Heart right ventricle (tissue), 16 donors: ENCODE measurements around the gene CDA. TPM values are rescaled to one million over a fixed set of nuclear protein-coding genes. Genes with fewer than 3 reads are reported as not detected.

Source experiments
- ATAC-seq, 8 donors: fragments of 200-7000 bp; cut with Tn5 transposase; one replicate each; pipeline ENCODE4 v1.9.1; 2020; ENCODE audit warnings: mild to moderate bottlenecking in 8 of 8, moderate library complexity in 8 of 8, moderate number of reproducible peaks in 1 of 8
- DNase-seq, 2 donors: peaks; one replicate each; pipeline ENCODE4 v3.0.0-alpha.2; 2020
- H3K27ac ChIP-seq, 10 donors: fragments of 200-600 bp; sonication (generic) in 2 of 10; one replicate each; pipeline versions ENCODE4 v1.5.0 to v1.8.0; 2020 to 2022; ENCODE audit warnings: mild to moderate bottlenecking in 3 of 10
- H3K27me3 ChIP-seq, 7 donors: fragments of 200-600 bp; one replicate each; pipeline ENCODE4 v1.8.0; 2021 to 2022; ENCODE audit warnings: mild to moderate bottlenecking in 2 of 7
- H3K36me3 ChIP-seq, 9 donors: fragments of 200-600 bp; sonication (generic) in 1 of 9; one replicate each; pipeline versions ENCODE4 v1.5.0 to v1.8.0; 2020 to 2022; ENCODE audit warnings: mild to moderate bottlenecking in 2 of 9
- H3K4me1 ChIP-seq, 9 donors: fragments of 200-600 bp; sonication (generic) in 1 of 9; one replicate each; pipeline versions ENCODE4 v1.5.0 to v1.8.0; 2020 to 2022; ENCODE audit warnings: mild to moderate bottlenecking in 4 of 9
- H3K4me3 ChIP-seq, 10 donors: fragments of 200-600 bp; sonication (generic) in 2 of 10; one replicate each; pipeline versions ENCODE4 v1.5.0 to v1.8.0; 2020 to 2022; ENCODE audit warnings: mild to moderate bottlenecking in 7 of 10, moderate library complexity in 2 of 10
- H3K9me3 ChIP-seq, 11 donors: fragments of 200-600 bp in 10 of 11; sonication (generic) in 2 of 11; one replicate each; pipeline versions ENCODE4 v1.5.0 to v1.8.0; 2013 to 2022; ENCODE audit warnings: mild to moderate bottlenecking in 2 of 11, control low read depth in 1 of 11, moderate library complexity in 1 of 11
- CTCF ChIP-seq, 9 donors: fragments of 200-600 bp; sonication (generic) in 2 of 9; IDR thresholded peaks; one replicate each; pipeline versions ENCODE4 v1.5.0 to v1.8.0; 2021 to 2022; ENCODE audit warnings: antibody characterized with exemption in 9 of 9, mild to moderate bottlenecking in 5 of 9, moderate library complexity in 1 of 9
- WGBS, 2 donors: extraction: QIAGEN DNeasy Blood & Tissue Kit; methylation state at CpG; one replicate each; pipeline ENCODE4 v1.1.7; 2013; ENCODE audit warnings: inconsistent platforms in 1 of 2; 5-methylcytosine and 5-hydroxymethylcytosine counted together
- intact Hi-C, 10 donors: fragments of 100-400 bp; cut with DNase I; formaldehyde crosslinking; loops; one replicate each; pipeline versions ENCODE4 v1.11.1 to v1.14.2; 2022
- polyA plus RNA-seq, 2 donors: library from polyadenylated mRNA; stranded (reverse); fragments of 200-250 nt; gene quantifications; one replicate each; pipeline ENCODE4 v1.2.3, GENCODE V29; 2013
- total RNA-seq, 10 donors: library from RNA; stranded (reverse); fragmentation: NEBNext Ultra II Directional in 3 of 10; extraction: Animal tissue kit (Norgen Biotek cat#: 25700) in 3 of 10; gene quantifications; one replicate each; pipeline versions ENCODE4 v1.2.1 to v1.2.4, GENCODE V29; 2021 to 2023
- donor health status: Arrhythmogenic right ventricular cardiomyopathy.
- donor health status: ischemic (EF 13 %, LVEDD 7.1; RV severe dilation, severe dysfunction).
- donor health status: healthy with polysubstance abuse.
- donor health status: DM: no; HTN: yes; CAD: no.
- donor health status: DM: no; HTN: no; CAD: no.
- donor health status: ischemic (EF 25% LVEDD 6.9; RV normal size, moderate dysfunction).
- donor health status: ischemic (EF 25% LVEDD 5.7; RV mildly dilated, moderate dysfunction).
- donor health status: healthy.
- donor health status: DM: yes; HTN: yes; CAD: no.
- donor health status: Ischemic cardiomyopathy.
- donor health status: ischemic (EF 35%, LVEDD 5.7; RV mildly dilated, moderate dysfunction).
- donor health status: nonischemic (EF 11% LVEDD 7.7; RV severe dilation, severe dysfunction).
- donor health status: DM: yes; HTN: yes; CAD: no.
- donor health status: PGD.
- donor health status: ischemic (EF 29% LVEDD 5.4; RV normal size, mild dysfunction).
- donor health status: nonischemic (EF 23%, LVEDD 6.1; RV moderate dilation, normal function).

Gene CDA
- total and polyA plus RNA-seq, 12 donors = 0.93 to 10.3 (median 3.0) TPM

DNA sequence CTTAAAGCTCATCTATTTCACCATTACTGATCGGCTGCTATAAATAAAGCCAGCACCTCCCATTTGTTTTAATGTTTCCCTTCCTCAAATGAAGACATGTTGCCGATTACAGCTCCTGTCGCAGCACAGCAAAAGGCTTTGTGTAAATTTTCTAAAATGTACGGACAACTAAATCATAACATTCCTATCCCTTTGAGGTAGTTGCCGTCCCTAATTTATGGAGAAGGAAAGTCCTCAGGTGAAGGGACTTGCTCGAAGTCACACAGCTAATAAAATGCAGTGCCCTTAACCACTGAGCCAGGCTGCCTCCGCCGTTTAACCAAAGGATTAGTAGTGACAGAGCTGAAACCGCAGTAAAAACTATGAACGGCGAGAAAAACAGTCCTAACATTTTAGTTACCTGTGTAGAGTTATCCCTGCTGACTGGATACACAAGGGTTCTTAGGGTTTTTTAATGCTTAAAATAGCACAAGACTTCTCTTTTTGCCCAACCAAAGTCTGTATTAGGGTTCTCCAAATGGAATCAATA is 45.2 kb downstream of the CDA start:
- no peak for DNase-seq
- Histone ChIP-seq H3K27ac (peak overlapping the region in 8 of 10 donors; percentile 95 to 98 (median 98)), H3K9me3 (no peaks in the 10 kb centered on the region), H3K36me3 (peaks cover 0 to 32% (median 12%) of the 10 kb centered on the region in 9 donors), H3K27me3 (peaks cover 0 to 4% (median 0%) of the 10 kb centered on the region in 7 donors), H3K4me3 (peak overlapping the region; percentile 89 to 100 (median 96)), H3K4me1 (peaks cover 2 to 38% (median 27%) of the 10 kb centered on the region in 9 donors)
- ATAC-seq = peak in 2 of 8 donors; percentile 2 to 19
- no peak for TF ChIP-seq CTCF (IDR thresholded peaks at IDR 0.05)
- intact Hi-C loops = loop anchor here in 7 of 10 donors (5.0 kb wide), 3 partner anchors 47 to 112 kb away; partner anchors contain the start of gene CDA (in 1 of the 7)
- WGBS, 2 donors = 2% methylated on average over 11 of the region's 11 CpGs

GRCh38 chr1:20634594-20635084 is 45.7 kb downstream of the CDA start:
- DNase-seq (peak; percentile 41 to 44), ATAC-seq (peak; percentile 14 to 81 (median 63))
- TF ChIP-seq CTCF (IDR thresholded peaks at IDR 0.05) = no peak
- intact Hi-C loops = loop anchor here in 7 of 10 donors (5.0 kb wide), 3 partner anchors 47 to 112 kb away; partner anchors contain the start of gene CDA (in 1 of the 7)
- WGBS, 2 donors = 8 to 13% methylated on average over 4 of the region's 4 CpGs
- no peaks in the 10 kb centered on the region for H3K9me3 ChIP-seq
- H3K36me3 ChIP-seq = peaks cover 0 to 37% (median 18%) of the 10 kb centered on the region in 9 donors
- peaks cover 2 to 40% (median 27%) of the 10 kb centered on the region in 9 donors for H3K4me1 ChIP-seq
- H3K4me3 ChIP-seq = peak overlapping the region; percentile 89 to 100 (median 96)
- H3K27me3 ChIP-seq = peaks cover 0 to 3% (median 0%) of the 10 kb centered on the region in 7 donors
- H3K27ac ChIP-seq = peak overlapping the region in 8 of 10 donors; percentile 95 to 98 (median 98)

DNA sequence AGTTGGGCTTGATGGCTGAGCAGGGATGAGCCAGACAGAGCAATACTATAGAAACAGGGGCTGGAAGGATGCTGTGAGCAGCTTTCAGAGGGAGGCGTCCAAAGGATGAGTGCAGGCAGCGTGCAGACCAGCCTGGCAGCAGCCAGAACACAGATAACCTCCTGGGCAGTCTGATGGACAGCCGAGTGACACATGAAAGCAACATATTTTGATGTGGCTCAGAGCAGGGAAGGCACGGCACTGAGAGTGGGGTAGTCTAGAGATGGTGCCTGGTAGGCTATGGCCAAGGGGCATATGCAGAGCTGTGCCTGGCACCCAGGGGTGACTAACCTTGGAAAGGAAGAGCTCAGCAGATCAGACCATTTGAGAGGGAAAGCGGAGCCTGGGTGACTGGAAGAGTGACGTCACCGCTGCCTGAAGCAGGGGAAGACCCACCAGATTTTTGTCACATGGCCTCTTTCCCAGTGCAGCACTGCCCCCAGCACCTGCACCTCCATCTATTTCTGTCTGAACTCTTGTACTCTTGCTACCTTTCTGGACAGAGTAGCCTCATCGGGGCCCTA is 48.0 kb downstream of the CDA start:
- no peak for TF ChIP-seq CTCF (IDR thresholded peaks at IDR 0.05)
- Histone ChIP-seq H3K27ac (no peak overlapping the region), H3K36me3 (peaks cover 0 to 59% (median 27%) of the 10 kb centered on the region in 9 donors), H3K9me3 (no peaks in the 10 kb centered on the region), H3K4me3 (no peak overlapping the region), H3K27me3 (no peaks in the 10 kb centered on the region), H3K4me1 (peaks cover 2 to 43% (median 27%) of the 10 kb centered on the region in 9 donors)
- 75 to 79% methylated on average over 8 of the region's 8 CpGs for WGBS, 2 donors
- intact Hi-C loops = loop anchor here in 1 of 10 donors (2.0 kb wide), 1 partner anchor 114 kb away; no protein-coding TSS in a partner anchor
- ATAC-seq (no peak), DNase-seq (no peak)

DNA sequence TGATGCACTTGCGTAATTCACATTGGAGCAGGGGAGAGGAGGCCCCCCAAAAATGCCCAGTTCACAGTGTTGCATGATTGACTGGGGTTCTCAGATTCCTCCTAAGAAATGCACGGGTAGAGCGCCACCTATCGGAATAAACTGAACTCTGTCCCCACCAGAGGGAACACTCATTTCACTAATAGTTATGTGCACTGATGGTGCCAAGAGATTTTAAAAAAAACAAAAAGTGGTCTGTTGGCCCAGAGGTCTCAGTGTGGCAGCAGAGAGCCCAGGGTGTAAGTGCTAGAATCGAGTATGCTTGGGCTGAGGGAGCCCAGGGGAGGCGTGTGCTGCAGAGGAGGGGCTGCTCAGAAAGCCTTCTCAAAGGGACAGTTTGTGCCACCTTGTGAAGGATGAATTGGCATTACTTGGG is 51.3 kb downstream of the CDA start:
- peak in 7 of 8 donors; percentile 39 to 69 (median 63) for ATAC-seq

More for the DNA sequence above, 51.3 kb downstream of the CDA start:
- peak; percentile 74 to 87 (median 83) for TF ChIP-seq CTCF (IDR thresholded peaks at IDR 0.05)
- Histone ChIP-seq H3K9me3 (no peaks in the 10 kb centered on the region), H3K27me3 (no peaks in the 10 kb centered on the region), H3K36me3 (peaks cover 0 to 92% (median 53%) of the 10 kb centered on the region in 9 donors), H3K27ac (no peak overlapping the region), H3K4me1 (peaks cover 2 to 25% (median 11%) of the 10 kb centered on the region in 9 donors), H3K4me3 (no peak overlapping the region)
- WGBS, 2 donors = 33 to 34% methylated on average over 6 of the region's 6 CpGs
- intact Hi-C loops = loop anchor here in 6 of 10 donors (2.0 to 5.0 kb wide), 5 partner anchors 63 to 117 kb away; no protein-coding TSS in a partner anchor
- DNase-seq = peak in 1 of 2 donors; percentile 37
